ENCODE measurements around the gene STRIP2.

DNA sequence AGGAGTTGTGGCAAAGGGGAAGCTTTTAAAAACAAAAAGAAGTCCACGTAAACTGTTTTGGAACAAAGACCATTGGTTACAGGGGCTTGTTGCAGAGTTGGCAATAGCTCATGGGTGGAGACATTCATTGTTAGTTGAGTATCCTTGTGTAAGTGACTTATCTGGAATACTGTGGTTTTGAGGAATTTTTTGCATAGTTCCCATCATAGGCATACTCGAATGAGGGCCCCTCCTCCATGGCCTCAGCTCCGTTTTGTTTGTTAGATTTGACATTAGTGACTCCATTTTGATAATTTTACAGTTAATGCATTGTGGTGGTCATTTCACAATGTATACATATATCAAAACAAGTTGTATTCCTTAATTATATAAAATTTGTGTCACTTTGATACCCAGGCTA, 55.3 kb downstream of the STRIP2 start:
- TF ChIP-seq CTCF (tag by site-specific recombination; IDR thresholded peaks at IDR 0.05) (no peak), ZNF692 (tag by site-specific recombination; IDR thresholded peaks at IDR 0.05) (no peak), ZNF560 (tag by site-specific recombination; IDR thresholded peaks at IDR 0.05; ENCODE audit: borderline replicate concordance) (no peak), ZBTB7A (tag by site-specific recombination; IDR thresholded peaks at IDR 0.05; ENCODE audit: low read depth) (no peak), YY1 (tag by site-specific recombination; IDR thresholded peaks at IDR 0.05) (no peak), ZNF585B (tag by site-specific recombination; IDR thresholded peaks at IDR 0.05) (no peak), ZBTB21 (tag by site-specific recombination; IDR thresholded peaks at IDR 0.05) (no peak)
- TF ChIP-seq, protein P1, sequence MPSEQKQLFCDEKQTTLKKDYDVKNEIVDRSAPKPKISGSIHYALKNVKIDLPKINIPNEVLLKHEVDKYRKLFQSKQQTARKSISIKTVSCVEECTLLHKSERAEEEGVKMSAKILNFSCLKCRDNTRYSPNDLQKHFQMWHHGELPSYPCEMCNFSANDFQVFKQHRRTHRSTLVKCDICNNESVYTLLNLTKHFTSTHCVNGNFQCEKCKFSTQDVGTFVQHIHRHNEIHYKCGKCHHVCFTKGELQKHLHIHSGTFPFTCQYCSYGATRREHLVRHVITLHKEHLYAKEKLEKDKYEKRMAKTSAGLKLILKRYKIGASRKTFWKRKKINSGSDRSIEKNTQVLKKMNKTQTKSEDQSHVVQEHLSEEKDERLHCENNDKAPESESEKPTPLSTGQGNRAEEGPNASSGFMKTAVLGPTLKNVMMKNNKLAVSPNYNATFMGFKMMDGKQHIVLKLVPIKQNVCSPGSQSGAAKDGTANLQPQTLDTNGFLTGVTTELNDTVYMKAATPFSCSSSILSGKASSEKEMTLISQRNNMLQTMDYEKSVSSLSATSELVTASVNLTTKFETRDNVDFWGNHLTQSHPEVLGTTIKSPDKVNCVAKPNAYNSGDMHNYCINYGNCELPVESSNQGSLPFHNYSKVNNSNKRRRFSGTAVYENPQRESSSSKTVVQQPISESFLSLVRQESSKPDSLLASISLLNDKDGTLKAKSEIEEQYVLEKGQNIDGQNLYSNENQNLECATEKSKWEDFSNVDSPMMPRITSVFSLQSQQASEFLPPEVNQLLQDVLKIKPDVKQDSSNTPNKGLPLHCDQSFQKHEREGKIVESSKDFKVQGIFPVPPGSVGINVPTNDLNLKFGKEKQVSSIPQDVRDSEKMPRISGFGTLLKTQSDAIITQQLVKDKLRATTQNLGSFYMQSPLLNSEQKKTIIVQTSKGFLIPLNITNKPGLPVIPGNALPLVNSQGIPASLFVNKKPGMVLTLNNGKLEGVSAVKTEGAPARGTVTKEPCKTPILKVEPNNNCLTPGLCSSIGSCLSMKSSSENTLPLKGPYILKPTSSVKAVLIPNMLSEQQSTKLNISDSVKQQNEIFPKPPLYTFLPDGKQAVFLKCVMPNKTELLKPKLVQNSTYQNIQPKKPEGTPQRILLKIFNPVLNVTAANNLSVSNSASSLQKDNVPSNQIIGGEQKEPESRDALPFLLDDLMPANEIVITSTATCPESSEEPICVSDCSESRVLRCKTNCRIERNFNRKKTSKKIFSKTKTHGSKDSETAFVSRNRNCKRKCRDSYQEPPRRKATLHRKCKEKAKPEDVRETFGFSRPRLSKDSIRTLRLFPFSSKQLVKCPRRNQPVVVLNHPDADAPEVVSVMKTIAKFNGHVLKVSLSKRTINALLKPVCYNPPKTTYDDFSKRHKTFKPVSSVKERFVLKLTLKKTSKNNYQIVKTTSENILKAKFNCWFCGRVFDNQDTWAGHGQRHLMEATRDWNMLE (tag by site-specific recombination; conservative IDR thresholded peaks at IDR 0.05; ENCODE audit: low read depth) = no peak

Measured in HEK293 (cell line).